ENCODE results near the gene TMEM63C. TPM values are rescaled to one million over a fixed set of nuclear protein-coding genes. Genes with fewer than 3 reads are reported as not detected.
"Not testable (repeated sequence)": the region's sequence is repeated elsewhere in the genome, so short reads cannot be mapped to it uniquely, and the experiment has no call there.

The TMEM63C gene
- polyA plus RNA-seq, 1 donor, result 7.7 TPM

- H3K36me3 ChIP-seq (ENCODE audit: control insufficient read depth, insufficient read depth, low read length), result peaks cover 30% of the 10 kb centered on the region
- WGBS (ENCODE audit: insufficient coverage, low lambda C conversion rate), result no CpG with 5 or more reads among the region's 8 CpGs
- peak in 1 of 2 donors; percentile 10 for DNase-seq
- H3K27ac ChIP-seq (ENCODE audit: low read length), result no peak overlapping the region
- no peak overlapping the region for H3K4me3 ChIP-seq (ENCODE audit: low read length)
- H3K9me3 ChIP-seq (ENCODE audit: control insufficient read depth, low read depth, low read length), result no peaks in the 10 kb centered on the region
- peaks cover 19% of the 10 kb centered on the region for H3K27me3 ChIP-seq (ENCODE audit: control insufficient read depth, insufficient read depth, low read length)
- no peaks in the 10 kb centered on the region for H3K4me1 ChIP-seq (ENCODE audit: control insufficient read depth, insufficient read depth, low read length)
These were observed 94.0 kb downstream of the TMEM63C start for GRCh38 chr14:77275601-77276017.

GRCh38 chr14:77276295-77276935 lies 94.8 kb downstream of the TMEM63C start:
- H3K9me3 ChIP-seq (ENCODE audit: control insufficient read depth, low read depth, low read length), result no peaks in the 10 kb centered on the region
- no peak for DNase-seq
- H3K27me3 ChIP-seq (ENCODE audit: control insufficient read depth, insufficient read depth, low read length), result peaks cover 12% of the 10 kb centered on the region
- H3K36me3 ChIP-seq (ENCODE audit: control insufficient read depth, insufficient read depth, low read length), result peaks cover 30% of the 10 kb centered on the region
- no peaks in the 10 kb centered on the region for H3K4me1 ChIP-seq (ENCODE audit: control insufficient read depth, insufficient read depth, low read length)
- WGBS (ENCODE audit: insufficient coverage, low lambda C conversion rate), result no CpG with 5 or more reads among the region's 15 CpGs
- H3K4me3 ChIP-seq (ENCODE audit: low read length), result no peak overlapping the region
- H3K27ac ChIP-seq (ENCODE audit: low read length), result no peak overlapping the region

DNA sequence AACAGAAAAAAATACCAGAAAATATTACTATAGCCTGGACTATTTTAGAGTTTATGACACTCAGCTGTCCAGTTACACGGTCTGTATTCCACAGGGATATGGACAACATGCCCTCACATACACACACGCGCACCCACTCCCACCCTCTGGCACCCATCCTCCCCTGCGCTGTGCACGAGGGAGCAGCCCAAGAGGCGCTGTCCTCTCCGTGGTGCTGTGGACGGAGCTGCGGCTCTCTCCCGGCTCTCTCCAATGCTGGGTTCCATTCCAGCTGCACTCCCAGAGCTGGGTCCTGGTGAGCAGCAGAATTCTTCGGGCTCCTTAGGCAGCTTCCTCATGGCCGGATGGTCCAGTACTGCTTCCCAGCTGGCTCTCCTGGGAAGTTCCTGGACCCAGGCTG lies 95.4 kb downstream of the TMEM63C start:
- Histone ChIP-seq H3K9me3 (ENCODE audit: control insufficient read depth, low read depth, low read length) (no peaks in the 10 kb centered on the region), H3K4me1 (ENCODE audit: control insufficient read depth, insufficient read depth, low read length) (no peaks in the 10 kb centered on the region), H3K4me3 (ENCODE audit: low read length) (no peak overlapping the region), H3K27ac (ENCODE audit: low read length) (no peak overlapping the region), H3K27me3 (ENCODE audit: control insufficient read depth, insufficient read depth, low read length) (peaks cover 8% of the 10 kb centered on the region), H3K36me3 (ENCODE audit: control insufficient read depth, insufficient read depth, low read length) (peaks cover 30% of the 10 kb centered on the region)
- no peak for DNase-seq
- no CpG with 5 or more reads among the region's 12 CpGs for WGBS (ENCODE audit: insufficient coverage, low lambda C conversion rate)

DNA sequence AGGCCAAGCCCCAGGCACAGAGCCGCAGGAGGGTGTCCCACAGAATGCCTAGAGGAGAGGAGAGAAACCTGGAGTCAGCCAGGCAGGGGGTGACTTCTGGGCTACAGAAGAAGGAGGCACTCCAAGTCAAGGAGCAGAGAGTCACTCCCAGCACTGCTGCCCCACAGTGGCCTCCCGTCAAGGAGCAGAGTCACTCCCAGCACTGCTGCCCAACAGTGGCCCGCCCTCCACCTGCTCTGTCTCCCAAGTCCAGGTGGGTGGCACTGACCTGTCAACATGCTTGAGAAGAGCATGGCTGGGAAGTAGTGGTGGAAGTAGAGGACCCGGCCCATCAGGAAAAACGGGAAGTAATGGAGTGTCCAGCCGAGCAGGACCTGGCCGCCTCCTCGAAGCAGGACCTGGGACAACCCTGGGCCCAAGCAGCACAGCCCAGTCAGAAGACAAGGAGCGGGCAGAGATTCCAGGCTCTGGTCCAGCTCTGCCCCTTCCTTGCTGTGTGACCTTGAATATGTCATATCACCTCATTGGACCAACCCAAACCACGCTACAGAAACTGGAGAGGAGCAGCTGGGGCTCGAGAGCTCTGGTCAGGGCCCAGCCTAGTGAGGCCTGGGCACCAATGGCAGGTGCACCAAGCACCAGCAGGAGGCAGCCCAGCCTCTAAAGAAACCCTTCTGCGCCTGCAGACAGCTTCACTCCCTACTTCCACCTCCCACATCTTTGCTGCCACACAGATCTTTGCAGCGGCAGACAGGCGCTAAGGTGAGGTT lies 97.0 kb downstream of the TMEM63C start:
- no peaks in the 10 kb centered on the region for H3K4me1 ChIP-seq (ENCODE audit: control insufficient read depth, insufficient read depth, low read length)
- H3K27ac ChIP-seq (ENCODE audit: low read length), result no peak overlapping the region
- no CpG with 5 or more reads among the region's 14 CpGs for WGBS (ENCODE audit: insufficient coverage, low lambda C conversion rate)
- no peak overlapping the region for H3K4me3 ChIP-seq (ENCODE audit: low read length)
- H3K9me3 ChIP-seq (ENCODE audit: control insufficient read depth, low read depth, low read length), result no peaks in the 10 kb centered on the region
- H3K36me3 ChIP-seq (ENCODE audit: control insufficient read depth, insufficient read depth, low read length), result peaks cover 32% of the 10 kb centered on the region
- no peaks in the 10 kb centered on the region for H3K27me3 ChIP-seq (ENCODE audit: control insufficient read depth, insufficient read depth, low read length)
- DNase-seq, result no peak

DNA sequence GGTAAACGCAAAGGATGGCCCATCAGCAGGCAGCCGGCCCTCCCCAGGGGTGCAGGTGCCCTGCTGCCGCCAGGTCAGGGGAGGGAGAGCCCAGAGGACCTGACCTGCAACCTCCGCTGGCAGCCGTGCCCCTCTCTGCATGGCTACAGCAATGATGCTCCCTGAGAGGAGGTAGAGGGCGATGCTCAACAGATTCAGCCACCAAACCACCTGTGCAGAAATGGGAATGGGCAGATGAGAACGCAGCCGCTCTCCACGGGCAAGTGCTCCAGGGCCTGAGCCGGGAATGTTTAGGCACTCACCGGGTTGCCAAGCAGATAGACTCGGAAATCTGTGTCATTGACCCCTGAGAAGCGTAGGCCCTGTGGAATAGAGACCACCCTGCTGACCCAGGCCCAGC lies 98.1 kb downstream of the TMEM63C start:
- peaks cover 43% of the 10 kb centered on the region for H3K36me3 ChIP-seq (ENCODE audit: control insufficient read depth, insufficient read depth, low read length)
- DNase-seq, result no peak
- WGBS (ENCODE audit: insufficient coverage, low lambda C conversion rate), result no CpG with 5 or more reads among the region's 13 CpGs
- H3K4me3 ChIP-seq (ENCODE audit: low read length), result no peak overlapping the region
- H3K9me3 ChIP-seq (ENCODE audit: control insufficient read depth, low read depth, low read length), result no peaks in the 10 kb centered on the region
- H3K4me1 ChIP-seq (ENCODE audit: control insufficient read depth, insufficient read depth, low read length), result no peaks in the 10 kb centered on the region
- H3K27me3 ChIP-seq (ENCODE audit: control insufficient read depth, insufficient read depth, low read length), result no peaks in the 10 kb centered on the region
- H3K27ac ChIP-seq (ENCODE audit: low read length), result no peak overlapping the region

DNA sequence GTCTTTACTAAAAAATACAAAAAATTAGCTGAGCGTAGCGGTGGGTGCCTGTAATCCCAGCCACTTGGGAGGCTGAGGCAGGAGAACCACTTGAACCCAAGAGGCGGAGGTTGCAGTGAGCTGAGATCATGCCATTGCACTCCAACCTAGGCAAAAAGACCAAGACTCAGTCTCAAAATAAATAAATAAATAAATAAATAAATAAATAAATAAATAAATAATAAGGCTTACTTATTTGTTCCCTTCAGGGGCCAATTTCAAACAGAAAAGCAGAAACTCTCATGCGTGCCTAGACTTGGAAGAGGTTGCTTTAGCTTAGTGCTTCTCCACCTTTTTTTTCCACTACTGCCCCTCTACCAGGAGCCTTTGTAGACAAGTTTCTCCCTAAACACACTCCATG lies 99.3 kb downstream of the TMEM63C start:
- peaks cover 54% of the 10 kb centered on the region for H3K36me3 ChIP-seq (ENCODE audit: control insufficient read depth, insufficient read depth, low read length)
- not testable (repeated sequence) for H3K4me1 ChIP-seq (ENCODE audit: control insufficient read depth, insufficient read depth, low read length); H3K27ac ChIP-seq (ENCODE audit: low read length); H3K4me3 ChIP-seq (ENCODE audit: low read length); H3K27me3 ChIP-seq (ENCODE audit: control insufficient read depth, insufficient read depth, low read length); H3K9me3 ChIP-seq (ENCODE audit: control insufficient read depth, low read depth, low read length); DNase-seq
- WGBS (ENCODE audit: insufficient coverage, low lambda C conversion rate), result 100% methylated on average over 2 of the region's 4 CpGs

DNA sequence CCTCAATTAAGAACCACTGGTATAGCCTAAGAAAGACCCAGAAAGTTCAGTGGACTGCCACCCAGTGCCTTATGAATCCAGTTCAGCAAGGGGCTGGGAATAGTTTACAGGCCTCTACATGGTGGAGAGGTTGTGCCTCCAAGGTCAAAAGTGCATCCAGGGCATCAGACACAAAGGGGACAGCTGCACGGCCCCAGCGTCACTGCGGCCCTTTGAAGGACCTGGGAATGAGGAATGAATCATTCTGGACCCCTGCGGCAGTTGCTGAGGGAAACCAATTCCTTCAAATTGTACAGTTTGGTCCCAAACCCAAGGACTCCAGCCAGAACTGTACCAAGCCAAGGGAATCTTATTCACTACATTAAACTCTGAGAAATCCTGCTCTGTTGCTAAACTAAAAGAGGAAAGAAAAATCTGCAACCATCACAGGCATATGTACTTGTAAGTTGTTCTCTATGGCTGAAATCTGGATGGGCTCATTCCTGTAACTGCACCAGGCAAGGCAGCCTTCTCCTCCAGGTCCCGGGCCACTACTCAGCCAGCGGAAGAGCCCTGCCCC lies 100.3 kb downstream of the TMEM63C start:
- Histone ChIP-seq H3K4me3 (ENCODE audit: low read length) (no peak overlapping the region), H3K4me1 (ENCODE audit: control insufficient read depth, insufficient read depth, low read length) (no peaks in the 10 kb centered on the region), H3K9me3 (ENCODE audit: control insufficient read depth, low read depth, low read length) (no peaks in the 10 kb centered on the region), H3K36me3 (ENCODE audit: control insufficient read depth, insufficient read depth, low read length) (peaks cover 59% of the 10 kb centered on the region), H3K27me3 (ENCODE audit: control insufficient read depth, insufficient read depth, low read length) (no peaks in the 10 kb centered on the region), H3K27ac (ENCODE audit: low read length) (no peak overlapping the region)
- no peak for DNase-seq
- WGBS (ENCODE audit: insufficient coverage, low lambda C conversion rate), result no CpG with 5 or more reads among the region's 6 CpGs

GRCh38 chr14:77284066-77284465 lies 102.5 kb downstream of the TMEM63C start:
- H3K4me1 ChIP-seq (ENCODE audit: control insufficient read depth, insufficient read depth, low read length), result no peaks in the 10 kb centered on the region
- H3K4me3 ChIP-seq (ENCODE audit: low read length), result no peak overlapping the region
- peaks cover 57% of the 10 kb centered on the region for H3K36me3 ChIP-seq (ENCODE audit: control insufficient read depth, insufficient read depth, low read length)
- no peak for DNase-seq
- H3K9me3 ChIP-seq (ENCODE audit: control insufficient read depth, low read depth, low read length), result no peaks in the 10 kb centered on the region
- no peak overlapping the region for H3K27ac ChIP-seq (ENCODE audit: low read length)
- WGBS (ENCODE audit: insufficient coverage, low lambda C conversion rate), result no CpG with 5 or more reads among the region's 4 CpGs
- no peaks in the 10 kb centered on the region for H3K27me3 ChIP-seq (ENCODE audit: control insufficient read depth, insufficient read depth, low read length)

- no peaks in the 10 kb centered on the region for H3K4me1 ChIP-seq (ENCODE audit: control insufficient read depth, insufficient read depth, low read length)
- peaks cover 53% of the 10 kb centered on the region for H3K36me3 ChIP-seq (ENCODE audit: control insufficient read depth, insufficient read depth, low read length)
- no peaks in the 10 kb centered on the region for H3K27me3 ChIP-seq (ENCODE audit: control insufficient read depth, insufficient read depth, low read length)
- H3K9me3 ChIP-seq (ENCODE audit: control insufficient read depth, low read depth, low read length), result no peaks in the 10 kb centered on the region
- WGBS (ENCODE audit: insufficient coverage, low lambda C conversion rate), result 100% methylated on average over 2 of the region's 5 CpGs
- H3K27ac ChIP-seq (ENCODE audit: low read length), result no peak overlapping the region
- H3K4me3 ChIP-seq (ENCODE audit: low read length), result no peak overlapping the region
- DNase-seq, result no peak
These were observed 102.9 kb downstream of the TMEM63C start for GRCh38 chr14:77284466-77284865.

DNA sequence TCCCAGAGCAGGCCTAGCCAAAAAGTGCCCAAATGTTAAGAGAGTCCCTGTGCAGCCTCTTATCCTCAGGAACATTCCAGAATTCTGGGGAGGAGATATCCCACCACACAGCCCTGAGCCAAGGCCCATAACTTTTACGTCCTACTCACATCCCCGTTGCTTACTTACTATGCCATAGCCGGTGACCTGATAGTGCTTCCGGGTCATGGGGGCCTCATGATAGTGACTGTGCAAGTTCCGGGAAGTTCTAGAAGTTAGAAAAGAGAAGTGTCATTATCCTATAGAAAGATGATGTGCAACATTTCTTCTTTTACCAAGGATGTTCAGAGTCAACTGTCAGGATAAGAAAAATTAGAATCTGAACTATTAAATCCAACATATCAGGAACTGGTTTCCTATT lies 105.0 kb downstream of the TMEM63C start:
- Histone ChIP-seq H3K27me3 (ENCODE audit: control insufficient read depth, insufficient read depth, low read length) (no peaks in the 10 kb centered on the region), H3K4me3 (ENCODE audit: low read length) (no peak overlapping the region), H3K36me3 (ENCODE audit: control insufficient read depth, insufficient read depth, low read length) (peaks cover 50% of the 10 kb centered on the region), H3K4me1 (ENCODE audit: control insufficient read depth, insufficient read depth, low read length) (no peaks in the 10 kb centered on the region), H3K9me3 (ENCODE audit: control insufficient read depth, low read depth, low read length) (no peaks in the 10 kb centered on the region), H3K27ac (ENCODE audit: low read length) (no peak overlapping the region)
- no peak for DNase-seq
- no CpG with 5 or more reads among the region's 5 CpGs for WGBS (ENCODE audit: insufficient coverage, low lambda C conversion rate)

Measured in large intestine (tissue), 3 donors.